ACC112 (cell line): ENCODE data around the gene UTS2.

Experiments used
- H2AFZ ChIP-seq: fragments of 200-600 bp; sonication (generic); one replicate; pipeline ENCODE4 v1.6.0; 2017; ENCODE audit warnings: antibody characterized with exemption, low read length; ENCODE audit not compliant: unreplicated experiment
- H3K27ac ChIP-seq: fragments of 200-600 bp; sonication (generic); 2 replicates; pipeline ENCODE4 v1.5.1; 2014; ENCODE audit warnings: low read depth, mild to moderate bottlenecking, antibody characterized with exemption, low read length, moderate library complexity
- H3K27me3 ChIP-seq: fragments of 200-600 bp; sonication (generic); 2 replicates; pipeline ENCODE4 v1.6.1; 2014; ENCODE audit warnings: mild to moderate bottlenecking, antibody characterized with exemption, low read length, moderate library complexity, mixed read lengths; ENCODE audit not compliant: insufficient read depth
- H3K36me3 ChIP-seq: fragments of 200-600 bp; sonication (generic); 2 replicates; pipeline ENCODE4 v1.6.1; 2016; ENCODE audit warnings: mild to moderate bottlenecking, antibody characterized with exemption, low read length, moderate library complexity, mixed read lengths; ENCODE audit not compliant: insufficient read depth
- H3K4me1 ChIP-seq: fragments of 200-600 bp; sonication (generic); one replicate; pipeline ENCODE4 v1.6.1; 2016; ENCODE audit warnings: low read length, mixed read lengths; ENCODE audit not compliant: insufficient read depth, unreplicated experiment, control insufficient read depth
- H3K4me3 ChIP-seq: fragments of 200-600 bp; sonication (generic); 2 replicates; pipeline ENCODE4 v1.5.1; 2014; ENCODE audit warnings: mild to moderate bottlenecking, low read depth, low read length
- H3K79me2 ChIP-seq: fragments of 200-600 bp; sonication (generic); one replicate; pipeline ENCODE4 v1.6.0; 2016; ENCODE audit warnings: low read length; ENCODE audit not compliant: control insufficient read depth, unreplicated experiment, insufficient read depth

Gene UTS2

GRCh38 chr1:7852804-7853683 lies at the start of gene UTS2:
Gene UTS2, minus strand, starts transcription at chr1:7853065. Its CDS starts 62 bp downstream, at chr1:7853003.
- no peaks in the 10 kb centered on the region for H3K4me1 ChIP-seq
- no peak within 1 kb of the TSS for H3K27ac ChIP-seq
- no peaks in the 10 kb centered on the region for H3K79me2 ChIP-seq
- no peaks in the 10 kb centered on the region for H3K36me3 ChIP-seq
- H3K4me3 ChIP-seq: no peak within 1 kb of the TSS
- H2AFZ ChIP-seq: no peak within 1 kb of the TSS
- no peaks in the 10 kb centered on the region for H3K27me3 ChIP-seq

- Histone ChIP-seq H2AFZ (no peak overlapping the region), H3K4me1 (peaks cover 3% of the 10 kb centered on the region), H3K27ac (no peak overlapping the region)
Measured at GRCh38 chr1:7899741-7900140, 46.9 kb upstream of the UTS2 start.

GRCh38 chr1:7898962-7899361 lies 46.1 kb upstream of the UTS2 start:
- H3K36me3 ChIP-seq: no peaks in the 10 kb centered on the region
- no peaks in the 10 kb centered on the region for H3K79me2 ChIP-seq
- no peak overlapping the region for H2AFZ ChIP-seq
- no peak overlapping the region for H3K27ac ChIP-seq
- H3K4me3 ChIP-seq: no peak overlapping the region
- H3K4me1 ChIP-seq: peaks cover 10% of the 10 kb centered on the region
- no peaks in the 10 kb centered on the region for H3K27me3 ChIP-seq

More at GRCh38 chr1:7899741-7900140, 46.9 kb upstream of the UTS2 start:
- Histone ChIP-seq H3K79me2 (no peaks in the 10 kb centered on the region), H3K27me3 (no peaks in the 10 kb centered on the region), H3K36me3 (no peaks in the 10 kb centered on the region), H3K4me3 (no peak overlapping the region)

- no peaks in the 10 kb centered on the region for H3K27me3 ChIP-seq
- H2AFZ ChIP-seq: no peak overlapping the region
- H3K4me3 ChIP-seq: no peak overlapping the region
- H3K27ac ChIP-seq: no peak overlapping the region
- H3K4me1 ChIP-seq: peaks cover 15% of the 10 kb centered on the region
- H3K79me2 ChIP-seq: no peaks in the 10 kb centered on the region
- H3K36me3 ChIP-seq: no peaks in the 10 kb centered on the region
Measured at GRCh38 chr1:7896994-7897393, 44.1 kb upstream of the UTS2 start.

GRCh38 chr1:7893529-7894180 lies 40.8 kb upstream of the UTS2 start:
- H3K4me3 ChIP-seq: 0 out of 2 replicates have a peak overlapping the region, but pooled peaks have one; percentile 39
- H3K27me3 ChIP-seq: no peaks in the 10 kb centered on the region
- no peaks in the 10 kb centered on the region for H3K36me3 ChIP-seq
- H3K4me1 ChIP-seq: peaks cover 17% of the 10 kb centered on the region
- no peaks in the 10 kb centered on the region for H3K79me2 ChIP-seq
- no peak overlapping the region for H2AFZ ChIP-seq
- peak overlapping the region; percentile 79 for H3K27ac ChIP-seq

- Histone ChIP-seq H3K27me3 (no peaks in the 10 kb centered on the region), H3K79me2 (no peaks in the 10 kb centered on the region), H3K4me3 (no peak overlapping the region), H2AFZ (no peak overlapping the region), H3K27ac (no peak overlapping the region), H3K4me1 (peaks cover 21% of the 10 kb centered on the region), H3K36me3 (no peaks in the 10 kb centered on the region)
Measured at GRCh38 chr1:7891804-7892203, 38.9 kb upstream of the UTS2 start.

- no peaks in the 10 kb centered on the region for H3K27me3 ChIP-seq
- peaks cover 21% of the 10 kb centered on the region for H3K4me1 ChIP-seq
- no peaks in the 10 kb centered on the region for H3K36me3 ChIP-seq
- no peaks in the 10 kb centered on the region for H3K79me2 ChIP-seq
- no peak overlapping the region for H3K4me3 ChIP-seq
- no peak overlapping the region for H2AFZ ChIP-seq
- no peak overlapping the region for H3K27ac ChIP-seq
Measured at GRCh38 chr1:7890853-7891252, 38.0 kb upstream of the UTS2 start.

- Histone ChIP-seq H3K27ac (no peak overlapping the region), H3K36me3 (no peaks in the 10 kb centered on the region), H3K27me3 (peaks cover 7% of the 10 kb centered on the region), H2AFZ (no peak overlapping the region), H3K4me1 (peaks cover 8% of the 10 kb centered on the region), H3K4me3 (no peak overlapping the region), H3K79me2 (no peaks in the 10 kb centered on the region)
Measured at GRCh38 chr1:7888248-7889081, 35.6 kb upstream of the UTS2 start.

- H3K4me1 ChIP-seq: peaks cover 6% of the 10 kb centered on the region
- H3K4me3 ChIP-seq: no peak overlapping the region
- no peaks in the 10 kb centered on the region for H3K79me2 ChIP-seq
- H3K36me3 ChIP-seq: no peaks in the 10 kb centered on the region
- peaks cover 12% of the 10 kb centered on the region for H3K27me3 ChIP-seq
- no peak overlapping the region for H2AFZ ChIP-seq
- no peak overlapping the region for H3K27ac ChIP-seq
Measured at GRCh38 chr1:7886405-7886745, 33.5 kb upstream of the UTS2 start.

GRCh38 chr1:7885513-7886404 lies 32.9 kb upstream of the UTS2 start:
- Histone ChIP-seq H3K4me1 (peaks cover 6% of the 10 kb centered on the region), H3K27ac (no peak overlapping the region), H3K36me3 (no peaks in the 10 kb centered on the region), H3K27me3 (peaks cover 16% of the 10 kb centered on the region), H3K79me2 (no peaks in the 10 kb centered on the region), H2AFZ (no peak overlapping the region), H3K4me3 (no peak overlapping the region)
